Measurements from ENCODE around the gene MET.
"Not testable (repeated sequence)": the region's sequence is repeated elsewhere in the genome, so short reads cannot be mapped to it uniquely, and the experiment has no call there.

Gene MET

DNA sequence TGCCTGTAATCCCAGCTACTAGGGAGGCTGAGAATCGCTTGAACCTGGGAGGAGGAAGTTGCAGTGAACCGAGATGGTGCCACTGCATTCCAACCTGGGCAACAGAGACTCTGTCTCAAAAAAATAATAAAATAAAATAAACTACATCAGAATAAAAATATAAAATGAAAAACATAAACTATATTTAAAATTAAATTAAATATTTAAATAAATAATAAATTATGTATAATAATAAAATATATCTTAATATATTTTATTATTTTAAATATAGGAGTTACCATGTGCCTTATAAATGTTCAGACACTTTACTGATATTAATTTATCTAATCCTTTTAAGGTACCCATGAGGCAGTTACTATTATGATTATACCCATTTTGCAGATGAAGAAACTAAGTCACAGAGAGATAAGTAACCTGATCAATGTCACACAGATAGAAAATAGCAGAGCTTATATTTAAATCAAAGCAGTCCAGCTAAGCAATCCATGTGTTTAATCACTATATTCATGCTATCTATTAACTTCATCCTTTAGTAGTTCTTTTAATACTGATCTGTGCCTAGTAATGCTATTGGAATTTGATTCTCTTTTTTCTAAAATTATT lies 30.3 kb upstream of the MET start:
- no peak overlapping the region for H3K9ac ChIP-seq (ENCODE audit: low read length)
- no peak for TF ChIP-seq EZH2phosphoT487 (conservative IDR thresholded peaks at IDR 0.05; ENCODE audit: low read length)
- TF ChIP-seq, protein P1, sequence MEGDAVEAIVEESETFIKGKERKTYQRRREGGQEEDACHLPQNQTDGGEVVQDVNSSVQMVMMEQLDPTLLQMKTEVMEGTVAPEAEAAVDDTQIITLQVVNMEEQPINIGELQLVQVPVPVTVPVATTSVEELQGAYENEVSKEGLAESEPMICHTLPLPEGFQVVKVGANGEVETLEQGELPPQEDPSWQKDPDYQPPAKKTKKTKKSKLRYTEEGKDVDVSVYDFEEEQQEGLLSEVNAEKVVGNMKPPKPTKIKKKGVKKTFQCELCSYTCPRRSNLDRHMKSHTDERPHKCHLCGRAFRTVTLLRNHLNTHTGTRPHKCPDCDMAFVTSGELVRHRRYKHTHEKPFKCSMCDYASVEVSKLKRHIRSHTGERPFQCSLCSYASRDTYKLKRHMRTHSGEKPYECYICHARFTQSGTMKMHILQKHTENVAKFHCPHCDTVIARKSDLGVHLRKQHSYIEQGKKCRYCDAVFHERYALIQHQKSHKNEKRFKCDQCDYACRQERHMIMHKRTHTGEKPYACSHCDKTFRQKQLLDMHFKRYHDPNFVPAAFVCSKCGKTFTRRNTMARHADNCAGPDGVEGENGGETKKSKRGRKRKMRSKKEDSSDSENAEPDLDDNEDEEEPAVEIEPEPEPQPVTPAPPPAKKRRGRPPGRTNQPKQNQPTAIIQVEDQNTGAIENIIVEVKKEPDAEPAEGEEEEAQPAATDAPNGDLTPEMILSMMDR (IDR thresholded peaks at IDR 0.05; ENCODE audit: insufficient read depth, low read length, poor library complexity, severe bottlenecking), result no peak
- no peaks in the 10 kb centered on the region for H4K20me1 ChIP-seq (ENCODE audit: low read depth, low read length)
- no peaks in the 10 kb centered on the region for H3K27me3 ChIP-seq (ENCODE audit: low read length)
- no peak overlapping the region for H3K4me2 ChIP-seq (ENCODE audit: low read depth, low read length, poor library complexity, severe bottlenecking)
- no peaks in the 10 kb centered on the region for H3K79me2 ChIP-seq (ENCODE audit: insufficient read depth, low read length)
- H3K4me3 ChIP-seq (ENCODE audit: insufficient read depth, low read length, poor library complexity, severe bottlenecking), result no peak overlapping the region
- no peak overlapping the region for H3K27ac ChIP-seq (ENCODE audit: low read depth, low read length)
- H3F3A ChIP-seq (ENCODE audit: insufficient read depth), result no peaks in the 10 kb centered on the region
- no peaks in the 10 kb centered on the region for H3K9me2 ChIP-seq (replicated peaks; ENCODE audit: insufficient read depth, low read length)
- H2AFZ ChIP-seq (ENCODE audit: low read depth, low read length, severe bottlenecking), result no peak overlapping the region
- H3K36me3 ChIP-seq (ENCODE audit: low read length), result no peaks in the 10 kb centered on the region
- no peaks in the 10 kb centered on the region for H3K9me3 ChIP-seq (ENCODE audit: insufficient read depth, low read length)

- not testable (repeated sequence) for H3K36me3 ChIP-seq (ENCODE audit: low read length); H4K20me1 ChIP-seq (ENCODE audit: low read depth, low read length); H3K27me3 ChIP-seq (ENCODE audit: low read length); H3K9me2 ChIP-seq (replicated peaks; ENCODE audit: insufficient read depth, low read length); H2AFZ ChIP-seq (ENCODE audit: low read depth, low read length, severe bottlenecking); H3F3A ChIP-seq (ENCODE audit: insufficient read depth); H3K9ac ChIP-seq (ENCODE audit: low read length); H3K4me2 ChIP-seq (ENCODE audit: low read depth, low read length, poor library complexity, severe bottlenecking); H3K27ac ChIP-seq (ENCODE audit: low read depth, low read length); H3K79me2 ChIP-seq (ENCODE audit: insufficient read depth, low read length); H3K4me3 ChIP-seq (ENCODE audit: insufficient read depth, low read length, poor library complexity, severe bottlenecking); H3K9me3 ChIP-seq (ENCODE audit: insufficient read depth, low read length)
These were observed 28.8 kb upstream of the MET start for GRCh38 chr7:116643148-116643547.

DNA sequence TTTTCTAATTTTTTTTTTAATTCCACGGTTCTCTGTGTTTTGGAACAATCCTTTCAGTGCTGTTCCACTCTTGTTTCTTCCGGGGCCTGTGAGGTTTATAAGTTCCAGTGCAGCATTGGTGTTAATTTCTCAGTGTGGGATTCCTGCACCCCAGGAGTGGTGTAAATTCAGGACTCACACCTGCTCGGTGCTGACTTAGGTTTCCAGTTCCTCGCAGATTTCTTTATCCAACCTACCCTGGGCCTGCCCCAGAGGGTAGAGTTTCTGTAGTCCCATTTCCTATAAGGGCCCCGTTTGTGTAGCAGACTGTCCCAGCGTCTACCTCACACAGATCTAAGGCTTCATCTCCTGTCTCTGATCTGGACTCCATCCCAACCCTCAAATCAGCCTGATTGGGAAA lies 27.4 kb upstream of the MET start:
- TF ChIP-seq, protein P1 (IDR thresholded peaks at IDR 0.05; ENCODE audit: insufficient read depth, low read length, poor library complexity, severe bottlenecking), result no peak
- TF ChIP-seq EZH2phosphoT487 (conservative IDR thresholded peaks at IDR 0.05; ENCODE audit: low read length), result no peak
- Histone ChIP-seq H3K4me3 (ENCODE audit: insufficient read depth, low read length, poor library complexity, severe bottlenecking) (no peak overlapping the region), H3K36me3 (ENCODE audit: low read length) (no peaks in the 10 kb centered on the region), H3K9me3 (ENCODE audit: insufficient read depth, low read length) (no peaks in the 10 kb centered on the region), H3K9me2 (replicated peaks; ENCODE audit: insufficient read depth, low read length) (no peaks in the 10 kb centered on the region), H3K27ac (ENCODE audit: low read depth, low read length) (no peak overlapping the region), H3K4me2 (ENCODE audit: low read depth, low read length, poor library complexity, severe bottlenecking) (no peak overlapping the region), H4K20me1 (ENCODE audit: low read depth, low read length) (no peaks in the 10 kb centered on the region), H3K9ac (ENCODE audit: low read length) (no peak overlapping the region), H3K79me2 (ENCODE audit: insufficient read depth, low read length) (no peaks in the 10 kb centered on the region), H3K27me3 (ENCODE audit: low read length) (no peaks in the 10 kb centered on the region), H2AFZ (ENCODE audit: low read depth, low read length, severe bottlenecking) (no peak overlapping the region), H3F3A (ENCODE audit: insufficient read depth) (no peaks in the 10 kb centered on the region)

- H3K9ac ChIP-seq (ENCODE audit: low read length), result no peak overlapping the region
- no peaks in the 10 kb centered on the region for H3K36me3 ChIP-seq (ENCODE audit: low read length)
- no peak overlapping the region for H3K27ac ChIP-seq (ENCODE audit: low read depth, low read length)
- no peaks in the 10 kb centered on the region for H4K20me1 ChIP-seq (ENCODE audit: low read depth, low read length)
- H3K4me3 ChIP-seq (ENCODE audit: insufficient read depth, low read length, poor library complexity, severe bottlenecking), result no peak overlapping the region
- H2AFZ ChIP-seq (ENCODE audit: low read depth, low read length, severe bottlenecking), result no peak overlapping the region
- no peaks in the 10 kb centered on the region for H3K79me2 ChIP-seq (ENCODE audit: insufficient read depth, low read length)
- TF ChIP-seq, protein P1 (IDR thresholded peaks at IDR 0.05; ENCODE audit: insufficient read depth, low read length, poor library complexity, severe bottlenecking), result no peak
- TF ChIP-seq EZH2phosphoT487 (conservative IDR thresholded peaks at IDR 0.05; ENCODE audit: low read length), result no peak
- no peaks in the 10 kb centered on the region for H3K9me2 ChIP-seq (replicated peaks; ENCODE audit: insufficient read depth, low read length)
- no peaks in the 10 kb centered on the region for H3K27me3 ChIP-seq (ENCODE audit: low read length)
- no peak overlapping the region for H3K4me2 ChIP-seq (ENCODE audit: low read depth, low read length, poor library complexity, severe bottlenecking)
- H3F3A ChIP-seq (ENCODE audit: insufficient read depth), result no peaks in the 10 kb centered on the region
- no peaks in the 10 kb centered on the region for H3K9me3 ChIP-seq (ENCODE audit: insufficient read depth, low read length)
These were observed 24.7 kb upstream of the MET start for GRCh38 chr7:116647290-116647689.

All from SU-DHL-6 (cell line).